Smooth muscle cell (in vitro differentiated cells): ENCODE measurements around the gene HELZ. TPM values are rescaled to one million over a fixed set of nuclear protein-coding genes. Genes with fewer than 3 reads are reported as not detected.

Experiments used
- DNase-seq: peaks from one replicate; lab custom pipeline; 2025; ENCODE audit not compliant: unreplicated experiment; lab: John Stamatoyannopoulos, UW
- H2AFZ ChIP-seq: fragments of 200-600 bp; sonication (generic); 2 replicates; pipeline ENCODE4 v1.6.0; 2016; ENCODE audit warnings: antibody characterized with exemption, low read depth, mild to moderate bottlenecking
- H3F3A ChIP-seq: fragments of 200-600 bp; sonication (generic); 2 replicates; pipeline ENCODE4 v1.6.0; 2017; ENCODE audit warnings: antibody characterized with exemption, low read depth
- H3K27ac ChIP-seq: fragments of 200-600 bp; sonication (generic); 2 replicates; pipeline ENCODE4 v1.5.1; 2016; ENCODE audit warnings: low read depth, mild to moderate bottlenecking
- H3K27me3 ChIP-seq: fragments of 200-600 bp; sonication (generic); 2 replicates; pipeline ENCODE4 v1.6.1; 2016; ENCODE audit warnings: low read depth, mild to moderate bottlenecking
- H3K36me3 ChIP-seq: fragments of 200-600 bp; sonication (generic); 2 replicates; pipeline ENCODE4 v1.5.1; 2016; ENCODE audit warnings: low read depth
- H3K4me1 ChIP-seq: fragments of 200-600 bp; sonication (generic); 2 replicates; pipeline ENCODE4 v1.5.1; 2016; ENCODE audit warnings: low read depth
- H3K4me2 ChIP-seq: fragments of 200-600 bp; sonication (generic); 2 replicates; pipeline ENCODE4 v1.6.0; 2016; ENCODE audit warnings: mild to moderate bottlenecking
- H3K4me3 ChIP-seq: fragments of 200-600 bp; sonication (generic); 2 replicates; pipeline ENCODE4 v1.5.1; 2016; ENCODE audit warnings: mild to moderate bottlenecking
- H3K79me2 ChIP-seq: fragments of 200-600 bp; sonication (generic); 2 replicates; pipeline ENCODE4 v1.6.0; 2016; ENCODE audit warnings: low read depth, mild to moderate bottlenecking
- H3K9ac ChIP-seq: fragments of 200-600 bp; sonication (generic); 2 replicates; pipeline ENCODE4 v1.6.0; 2016; ENCODE audit warnings: low read depth
- H3K9me3 ChIP-seq: fragments of 200-600 bp; sonication (generic); replicated peaks from 2 replicates; pipeline ENCODE4 v1.5.1; 2016; ENCODE audit warnings: low read depth
- H4K20me1 ChIP-seq: fragments of 200-600 bp; sonication (generic); 2 replicates; pipeline ENCODE4 v1.6.0; 2016; ENCODE audit warnings: low read depth
- CTCF ChIP-seq: fragments of 200-600 bp; sonication (generic); IDR thresholded peaks from 2 replicates; pipeline ENCODE4 v1.5.1; 2017; ENCODE audit warnings: borderline replicate concordance, mild to moderate bottlenecking, antibody characterized with exemption; ENCODE audit not compliant: insufficient read depth, poor library complexity, severe bottlenecking
- WGBS: methylation state at CpG from one replicate; pipeline ENCODE4 v1.1.7; 2016; ENCODE audit warnings: low lambda C conversion rate; 5-methylcytosine and 5-hydroxymethylcytosine counted together
- polyA plus RNA-seq: library from polyadenylated mRNA; unstranded; fragments of >200 nt; fragmentation: Nextera tagmentation; extraction: Ambion mirVana; gene quantifications from 2 replicates; pipeline ENCODE4 v1.2.1, GENCODE V29; 2016
- total RNA-seq: library from RNA; depleted of rRNA; stranded (reverse); fragments of >200 nt; gene quantifications from 2 replicates; pipeline ENCODE4 v1.2.3, GENCODE V29; 2014

Gene HELZ
- total and polyA plus RNA-seq, 2 experiments from 2014 or later = 18.8 to 34.4 TPM

DNA sequence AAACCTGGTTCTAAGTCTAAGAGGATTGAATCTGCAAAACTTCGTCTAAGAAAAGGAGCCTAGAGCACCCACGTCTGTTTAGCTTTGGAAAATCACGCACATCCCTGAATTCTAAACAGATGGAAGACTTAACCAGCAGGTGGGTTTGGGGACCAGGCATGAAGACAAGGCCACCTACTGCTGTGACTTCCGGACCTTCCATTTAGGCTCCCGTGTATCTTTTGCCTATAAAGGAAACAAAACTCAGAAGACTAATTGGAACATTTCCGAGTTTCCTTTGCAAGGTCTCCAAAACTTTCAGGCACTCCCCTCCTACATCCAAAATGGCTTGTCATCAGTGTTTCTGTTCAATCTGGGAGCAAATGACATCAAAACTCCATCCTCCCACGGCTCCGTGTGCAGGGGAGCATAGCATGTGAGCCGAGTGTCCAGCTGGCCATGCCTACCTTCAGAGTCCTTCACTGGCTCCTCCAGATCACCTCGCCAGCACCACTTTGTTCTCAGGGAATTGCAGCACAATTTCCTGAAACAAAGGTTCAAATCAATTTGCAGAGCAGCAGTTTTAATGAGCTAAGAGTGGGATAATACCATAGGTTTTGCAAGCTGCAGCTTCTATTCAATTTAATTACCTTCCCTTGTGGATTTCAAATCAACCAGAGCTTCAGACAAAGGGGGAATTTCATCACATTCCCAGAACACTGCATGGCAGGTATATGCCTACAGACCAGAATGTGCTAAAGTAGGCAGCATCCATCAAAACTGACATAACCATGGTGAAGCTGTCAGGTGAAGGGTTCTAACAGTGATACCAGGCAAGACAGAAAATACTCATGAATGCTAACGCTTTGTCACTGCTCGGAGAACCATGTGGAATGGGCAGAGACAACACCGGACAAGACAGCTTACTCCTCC lies 177.2 kb downstream of the HELZ start:
- no peaks in the 10 kb centered on the region for H3K4me1 ChIP-seq
- H3K36me3 ChIP-seq = no peaks in the 10 kb centered on the region
- no peak overlapping the region for H3K4me2 ChIP-seq
- no peaks in the 10 kb centered on the region for H3K27me3 ChIP-seq
- no peak overlapping the region for H2AFZ ChIP-seq
- TF ChIP-seq CTCF = no peak
- H3K9me3 ChIP-seq = no peaks in the 10 kb centered on the region
- no peak overlapping the region for H3K9ac ChIP-seq
- DNase-seq = no peak
- H3F3A ChIP-seq = peaks cover 5% of the 10 kb centered on the region
- no peaks in the 10 kb centered on the region for H3K79me2 ChIP-seq
- H3K4me3 ChIP-seq = no peak overlapping the region
- H3K27ac ChIP-seq = no peak overlapping the region
- WGBS = 90% methylated on average over 13 of the region's 13 CpGs
- no peaks in the 10 kb centered on the region for H4K20me1 ChIP-seq

DNA sequence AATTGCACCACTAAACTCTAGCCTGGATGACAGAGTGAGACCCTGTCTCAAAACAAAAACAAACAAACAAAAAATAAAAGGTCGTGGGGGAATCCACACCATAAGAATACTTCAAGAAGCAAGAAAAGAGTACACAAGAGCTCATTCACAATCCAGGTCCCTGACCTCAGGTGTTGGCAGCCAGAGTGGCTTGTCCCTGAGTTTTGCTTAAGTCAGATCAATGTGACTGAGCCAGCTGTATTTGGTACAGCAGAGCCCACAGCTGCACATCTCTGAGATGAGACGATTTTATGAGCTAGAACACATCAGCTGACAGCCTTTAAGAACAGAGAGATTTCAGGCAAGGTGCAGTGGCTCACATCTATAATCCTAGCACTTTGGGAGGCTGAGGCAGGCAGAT lies 178.3 kb downstream of the HELZ start:
- TF ChIP-seq CTCF = no peak
- 70% methylated on average over 2 of the region's 2 CpGs for WGBS
- no peak overlapping the region for H3K4me2 ChIP-seq
- no peaks in the 10 kb centered on the region for H3K36me3 ChIP-seq
- no peak overlapping the region for H3K4me3 ChIP-seq
- no peaks in the 10 kb centered on the region for H3K9me3 ChIP-seq
- DNase-seq = no peak
- H2AFZ ChIP-seq = no peak overlapping the region
- H3K27ac ChIP-seq = no peak overlapping the region
- peaks cover 5% of the 10 kb centered on the region for H3F3A ChIP-seq
- H3K27me3 ChIP-seq = no peaks in the 10 kb centered on the region
- no peak overlapping the region for H3K9ac ChIP-seq
- no peaks in the 10 kb centered on the region for H3K79me2 ChIP-seq
- no peaks in the 10 kb centered on the region for H4K20me1 ChIP-seq
- no peaks in the 10 kb centered on the region for H3K4me1 ChIP-seq

- DNase-seq = no peak
Observed at GRCh38 chr17:67063141-67063540, 181.9 kb downstream of the HELZ start.

More at GRCh38 chr17:67063141-67063540, 181.9 kb downstream of the HELZ start:
- Histone ChIP-seq H3K9me3 (no peaks in the 10 kb centered on the region), H3K4me3 (no peak overlapping the region), H4K20me1 (no peaks in the 10 kb centered on the region), H3K4me2 (no peak overlapping the region), H3K27me3 (no peaks in the 10 kb centered on the region), H3K4me1 (no peaks in the 10 kb centered on the region), H3F3A (no peaks in the 10 kb centered on the region), H3K9ac (no peak overlapping the region), H3K79me2 (no peaks in the 10 kb centered on the region), H3K36me3 (no peaks in the 10 kb centered on the region), H3K27ac (no peak overlapping the region), H2AFZ (no peak overlapping the region)
- 84% methylated on average over 6 of the region's 6 CpGs for WGBS
- TF ChIP-seq CTCF = no peak
